GM12878 (cell line): ENCODE measurements around the gene ZNF304.

Source experiments
- BHLHE40 ChIP-seq, 2 experiments: fragments of 450-650 bp in 1 of 2; IDR thresholded peaks; 2 replicates each; pipeline ENCODE4 v1.6.1; 2011 to 2017; ENCODE audit warnings: low read depth in 2 of 2, borderline replicate concordance in 1 of 2, improper control_type of control experiment in 1 of 2, low read length in 1 of 2, mild to moderate bottlenecking in 1 of 2
- EP300 ChIP-seq, 2 experiments: fragments of 150-350 bp in 1 of 2; IDR thresholded peaks; 2 replicates each; pipeline ENCODE4 v1.6.1; 2011 to 2012; ENCODE audit warnings: low read depth in 2 of 2, low read length in 2 of 2, borderline replicate concordance in 1 of 2, improper control_type of control experiment in 1 of 2, inconsistent platforms in 1 of 2; ENCODE audit not compliant: control insufficient read depth in 1 of 2
- EZH2 ChIP-seq: IDR thresholded peaks from 2 replicates; pipeline ENCODE4 v1.6.1; 2012; ENCODE audit warnings: low read depth, mild to moderate bottlenecking, control low read depth, inconsistent platforms, low read length, borderline replicate concordance; ENCODE audit not compliant: control insufficient read depth
- NFYA ChIP-seq: IDR thresholded peaks from 2 replicates; pipeline ENCODE4 v1.6.1; 2011; ENCODE audit warnings: low read depth, mild to moderate bottlenecking, low read length, improper control_type of control experiment, borderline replicate concordance
- NFYB ChIP-seq: IDR thresholded peaks from 2 replicates; pipeline ENCODE4 v1.6.1; 2011; ENCODE audit warnings: low read depth, mild to moderate bottlenecking, low read length, improper control_type of control experiment, moderate library complexity; ENCODE audit not compliant: insufficient read depth
- POLR2A ChIP-seq: IDR thresholded peaks from 2 replicates; pipeline ENCODE4 v1.6.1; 2011; ENCODE audit warnings: low read depth, mild to moderate bottlenecking, low read length
- TAF1 ChIP-seq: IDR thresholded peaks from 2 replicates; pipeline ENCODE4 v1.6.1; 2011; ENCODE audit warnings: mild to moderate bottlenecking, low read depth, low read length, borderline replicate concordance
- TF ChIP-seq, protein P1 (sequence below), 3 experiments: IDR thresholded peaks in 2 of 3; conservative IDR thresholded peaks in 1 of 3; 2 replicates each; pipeline ENCODE4 v1.5.1; 2011; ENCODE audit warnings: low read depth in 3 of 3, low read length in 3 of 3, mild to moderate bottlenecking in 3 of 3, control low read depth in 2 of 3, moderate library complexity in 2 of 3, inconsistent platforms in 1 of 3, mixed read lengths in 1 of 3; ENCODE audit not compliant: control insufficient read depth in 2 of 3, insufficient read depth in 1 of 3; ENCODE audit errors: extremely low read depth in 1 of 3

GRCh38 chr19:57348136-57348535, 2.9 kb upstream of the ZNF304 start:
- TF ChIP-seq BHLHE40 (IDR thresholded peaks at IDR 0.05; ENCODE audit: borderline replicate concordance in 1 of 2, low read depth in 2 of 2, low read length in 1 of 2), result no peak
- no peak for TF ChIP-seq POLR2A
- no peak for TF ChIP-seq TAF1
- no peak for TF ChIP-seq EP300 (IDR thresholded peaks at IDR 0.05; ENCODE audit: borderline replicate concordance in 1 of 2, control insufficient read depth in 1 of 2, low read depth in 2 of 2, low read length in 2 of 2)
- TF ChIP-seq NFYB, result no peak
- TF ChIP-seq, protein P1, sequence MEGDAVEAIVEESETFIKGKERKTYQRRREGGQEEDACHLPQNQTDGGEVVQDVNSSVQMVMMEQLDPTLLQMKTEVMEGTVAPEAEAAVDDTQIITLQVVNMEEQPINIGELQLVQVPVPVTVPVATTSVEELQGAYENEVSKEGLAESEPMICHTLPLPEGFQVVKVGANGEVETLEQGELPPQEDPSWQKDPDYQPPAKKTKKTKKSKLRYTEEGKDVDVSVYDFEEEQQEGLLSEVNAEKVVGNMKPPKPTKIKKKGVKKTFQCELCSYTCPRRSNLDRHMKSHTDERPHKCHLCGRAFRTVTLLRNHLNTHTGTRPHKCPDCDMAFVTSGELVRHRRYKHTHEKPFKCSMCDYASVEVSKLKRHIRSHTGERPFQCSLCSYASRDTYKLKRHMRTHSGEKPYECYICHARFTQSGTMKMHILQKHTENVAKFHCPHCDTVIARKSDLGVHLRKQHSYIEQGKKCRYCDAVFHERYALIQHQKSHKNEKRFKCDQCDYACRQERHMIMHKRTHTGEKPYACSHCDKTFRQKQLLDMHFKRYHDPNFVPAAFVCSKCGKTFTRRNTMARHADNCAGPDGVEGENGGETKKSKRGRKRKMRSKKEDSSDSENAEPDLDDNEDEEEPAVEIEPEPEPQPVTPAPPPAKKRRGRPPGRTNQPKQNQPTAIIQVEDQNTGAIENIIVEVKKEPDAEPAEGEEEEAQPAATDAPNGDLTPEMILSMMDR (IDR thresholded peaks at IDR 0.05 in 2 of 3, conservative IDR thresholded peaks at IDR 0.05 in 1 of 3; ENCODE audit: control insufficient read depth in 2 of 3, extremely low read depth in 1 of 3, insufficient read depth in 1 of 3, low read depth in 3 of 3, low read length in 3 of 3), result no peak
- TF ChIP-seq EZH2, result no peak
- no peak for TF ChIP-seq NFYA
